BLaER1 (cell line): ENCODE data around the gene DST.

ENCODE experiments used
- H3K27ac ChIP-seq: shearing (Covaris generic); formaldehyde crosslinking; 2 replicates; pipeline ENCODE4 v1.8.1; 2022
- H3K27me3 ChIP-seq: shearing (Covaris generic); formaldehyde crosslinking; 2 replicates; pipeline ENCODE4 v1.8.1; 2022
- H3K36me3 ChIP-seq: shearing (Covaris generic); formaldehyde crosslinking; 2 replicates; pipeline ENCODE4 v1.8.1; 2022
- H3K4me1 ChIP-seq: shearing (Covaris generic); formaldehyde crosslinking; 2 replicates; pipeline ENCODE4 v1.8.1; 2022
- H3K4me2 ChIP-seq: shearing (Covaris generic); formaldehyde crosslinking; 2 replicates; pipeline ENCODE4 v1.8.1; 2022
- H3K4me3 ChIP-seq: shearing (Covaris generic); formaldehyde crosslinking; 2 replicates; pipeline ENCODE4 v1.8.1; 2022
- H3K9ac ChIP-seq: shearing (Covaris generic); formaldehyde crosslinking; 2 replicates; pipeline ENCODE4 v1.8.1; 2022
- H3K9me3 ChIP-seq: shearing (Covaris generic); formaldehyde crosslinking; 2 replicates; pipeline ENCODE4 v1.8.1; 2022
- H4K20me1 ChIP-seq: shearing (Covaris generic); formaldehyde crosslinking; 2 replicates; pipeline ENCODE4 v1.8.1; 2022
- Cebpa-rat ChIP-seq: shearing (Covaris generic); IDR thresholded peaks from 2 replicates; pipeline ENCODE4 v1.8.1; 2022

DST gene

GRCh38 chr6:56479381-56479780 is 163.3 kb downstream of the DST start:
- no peaks in the 10 kb centered on the region for H3K27me3 ChIP-seq
- H3K27ac ChIP-seq: no peak overlapping the region
- H3K4me2 ChIP-seq: no peak overlapping the region
- no peak overlapping the region for H3K9ac ChIP-seq
- no peaks in the 10 kb centered on the region for H4K20me1 ChIP-seq
- no peak for TF ChIP-seq Cebpa-rat
- H3K9me3 ChIP-seq: peaks cover 7% of the 10 kb centered on the region
- H3K4me3 ChIP-seq: no peak overlapping the region
- peaks cover 31% of the 10 kb centered on the region for H3K36me3 ChIP-seq
- H3K4me1 ChIP-seq: no peaks in the 10 kb centered on the region

DNA sequence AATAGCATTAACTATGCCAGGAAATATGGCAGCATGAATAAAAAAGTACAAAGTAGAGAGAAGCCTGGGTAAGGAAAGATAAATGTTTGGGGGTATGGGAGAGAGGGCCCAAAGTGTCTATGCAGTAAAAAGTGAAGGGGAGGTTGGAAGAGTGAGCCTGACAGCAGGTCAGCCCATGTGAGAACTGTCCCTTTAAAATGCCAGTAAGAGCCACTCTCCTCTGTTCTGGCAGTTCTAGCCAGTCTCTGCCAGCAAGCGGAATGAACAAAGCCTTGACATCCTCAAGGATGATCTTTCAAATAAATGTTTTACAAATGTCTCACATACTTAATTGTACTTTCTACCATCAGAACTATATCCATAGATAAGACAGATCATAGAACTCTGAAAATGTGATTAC is 164.5 kb downstream of the DST start:
- Histone ChIP-seq H3K9ac (no peak overlapping the region), H3K4me1 (no peaks in the 10 kb centered on the region), H3K36me3 (peaks cover 33% of the 10 kb centered on the region), H3K27me3 (no peaks in the 10 kb centered on the region), H3K4me3 (no peak overlapping the region), H3K27ac (no peak overlapping the region), H3K4me2 (no peak overlapping the region), H4K20me1 (no peaks in the 10 kb centered on the region), H3K9me3 (peaks cover 7% of the 10 kb centered on the region)
- no peak for TF ChIP-seq Cebpa-rat

- peaks cover 43% of the 10 kb centered on the region for H3K36me3 ChIP-seq
- no peaks in the 10 kb centered on the region for H4K20me1 ChIP-seq
- no peaks in the 10 kb centered on the region for H3K4me1 ChIP-seq
- no peak overlapping the region for H3K4me2 ChIP-seq
- no peak overlapping the region for H3K27ac ChIP-seq
- H3K4me3 ChIP-seq: no peak overlapping the region
- TF ChIP-seq Cebpa-rat: no peak
- H3K9me3 ChIP-seq: peaks cover 7% of the 10 kb centered on the region
- no peak overlapping the region for H3K9ac ChIP-seq
- no peaks in the 10 kb centered on the region for H3K27me3 ChIP-seq
Observed at GRCh38 chr6:56477241-56477640, 165.4 kb downstream of the DST start.

- Histone ChIP-seq H3K4me1 (no peaks in the 10 kb centered on the region), H3K4me3 (no peak overlapping the region), H4K20me1 (no peaks in the 10 kb centered on the region), H3K36me3 (peaks cover 42% of the 10 kb centered on the region), H3K9me3 (peaks cover 7% of the 10 kb centered on the region), H3K27ac (no peak overlapping the region), H3K9ac (no peak overlapping the region), H3K27me3 (no peaks in the 10 kb centered on the region), H3K4me2 (no peak overlapping the region)
- no peak for TF ChIP-seq Cebpa-rat
Observed at GRCh38 chr6:56475736-56476457, 166.8 kb downstream of the DST start.

DNA sequence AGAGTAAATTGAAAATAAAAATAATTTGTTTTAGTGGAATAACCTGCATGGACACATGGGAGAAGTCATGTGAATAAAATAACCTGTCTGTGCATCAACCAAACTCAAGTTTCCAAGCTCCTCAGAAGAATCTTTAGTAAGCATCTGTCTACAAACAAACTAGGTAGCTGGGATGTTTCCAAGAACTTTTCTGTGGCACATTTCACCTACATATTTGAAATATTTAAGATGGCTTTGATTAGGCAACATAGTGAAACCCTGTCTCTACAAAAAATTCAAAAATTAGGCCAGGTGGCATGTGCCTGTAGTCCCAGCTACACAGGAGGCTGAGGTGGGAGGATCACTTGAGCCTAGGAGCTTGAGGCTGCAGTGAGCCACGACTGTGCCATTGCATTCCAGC is 168.2 kb downstream of the DST start:
- Histone ChIP-seq H3K4me1 (no peaks in the 10 kb centered on the region), H3K36me3 (peaks cover 42% of the 10 kb centered on the region), H3K9me3 (peaks cover 3% of the 10 kb centered on the region), H3K4me2 (no peak overlapping the region), H3K27ac (no peak overlapping the region), H3K27me3 (no peaks in the 10 kb centered on the region), H3K9ac (no peak overlapping the region), H4K20me1 (no peaks in the 10 kb centered on the region), H3K4me3 (no peak overlapping the region)
- no peak for TF ChIP-seq Cebpa-rat

GRCh38 chr6:56463443-56463842 is 179.2 kb downstream of the DST start:
- H3K36me3 ChIP-seq: peaks cover 36% of the 10 kb centered on the region

DNA sequence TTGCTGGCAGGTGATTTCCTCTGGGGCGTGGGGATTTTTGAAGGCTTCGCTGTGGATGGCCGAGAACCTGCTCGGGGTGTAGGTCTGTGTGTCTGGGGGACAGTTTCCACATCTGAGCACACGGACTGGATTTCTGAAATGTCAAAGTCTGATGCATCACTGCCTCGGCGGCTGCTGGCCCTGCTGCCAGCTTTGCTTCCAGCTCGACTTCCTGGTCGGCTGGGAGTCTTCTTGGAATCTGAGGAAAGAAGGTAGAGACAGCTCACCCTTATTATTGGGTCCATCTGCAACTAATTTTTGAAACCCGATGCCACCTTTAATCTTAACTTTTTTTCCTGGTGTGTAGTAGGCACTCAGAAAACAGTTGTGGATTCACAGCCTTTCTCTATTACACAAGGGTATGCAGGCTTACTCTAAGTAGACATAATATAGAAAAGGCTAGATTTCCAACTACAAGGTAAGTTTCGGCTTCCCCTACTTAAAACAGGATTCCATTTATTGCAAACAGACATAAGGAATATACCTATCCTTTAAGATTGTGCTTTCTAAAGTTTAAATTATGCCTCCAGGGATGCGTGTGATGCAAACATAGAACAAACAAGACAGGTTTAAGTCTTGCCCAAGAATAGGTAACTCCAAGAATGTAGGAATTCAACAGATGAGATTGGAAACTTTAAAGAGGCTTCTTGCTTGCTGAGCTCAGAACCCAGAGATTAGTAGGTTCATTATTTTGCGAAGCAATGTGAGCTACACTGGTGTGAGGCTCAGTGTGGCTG is 183.5 kb downstream of the DST start:
- no peaks in the 10 kb centered on the region for H3K9me3 ChIP-seq
- H3K27ac ChIP-seq: no peak overlapping the region
- H3K27me3 ChIP-seq: no peaks in the 10 kb centered on the region
- no peak for TF ChIP-seq Cebpa-rat
- H3K4me3 ChIP-seq: no peak overlapping the region
- H4K20me1 ChIP-seq: no peaks in the 10 kb centered on the region
- no peak overlapping the region for H3K4me2 ChIP-seq
- no peak overlapping the region for H3K9ac ChIP-seq
- H3K36me3 ChIP-seq: peaks cover 38% of the 10 kb centered on the region
- no peaks in the 10 kb centered on the region for H3K4me1 ChIP-seq

More at GRCh38 chr6:56463443-56463842, 179.2 kb downstream of the DST start:
- H3K4me3 ChIP-seq: no peak overlapping the region
- H3K9me3 ChIP-seq: no peaks in the 10 kb centered on the region
- TF ChIP-seq Cebpa-rat: no peak
- H3K4me2 ChIP-seq: no peak overlapping the region
- no peaks in the 10 kb centered on the region for H3K27me3 ChIP-seq
- no peak overlapping the region for H3K9ac ChIP-seq
- no peak overlapping the region for H3K27ac ChIP-seq
- no peaks in the 10 kb centered on the region for H4K20me1 ChIP-seq
- no peaks in the 10 kb centered on the region for H3K4me1 ChIP-seq

- Histone ChIP-seq H3K4me1 (no peaks in the 10 kb centered on the region), H4K20me1 (no peaks in the 10 kb centered on the region), H3K27ac (no peak overlapping the region), H3K36me3 (peaks cover 32% of the 10 kb centered on the region), H3K27me3 (no peaks in the 10 kb centered on the region), H3K9ac (no peak overlapping the region), H3K4me2 (no peak overlapping the region), H3K4me3 (no peak overlapping the region), H3K9me3 (no peaks in the 10 kb centered on the region)
- no peak for TF ChIP-seq Cebpa-rat
Observed at GRCh38 chr6:56458324-56458884, 184.3 kb downstream of the DST start.

DNA sequence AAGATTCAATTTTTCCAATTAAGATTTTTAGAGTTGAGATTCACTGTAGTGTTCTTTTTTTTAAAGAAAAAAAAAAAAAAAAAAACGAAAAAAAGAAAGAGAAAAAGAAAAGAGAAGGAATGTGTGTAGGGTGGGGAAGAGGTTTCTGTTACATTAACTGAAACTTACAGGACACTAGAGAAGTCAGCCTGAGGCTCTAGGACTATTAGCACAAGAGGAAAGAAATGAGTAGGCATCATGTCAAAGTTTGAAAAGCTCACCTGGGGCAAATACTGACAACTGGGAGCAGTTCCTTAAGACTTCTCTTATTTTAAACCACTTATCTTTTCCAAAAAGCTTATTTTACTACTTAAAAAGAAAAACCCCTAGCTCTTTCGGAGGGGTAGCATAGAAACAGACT is 185.9 kb downstream of the DST start:
- Histone ChIP-seq H3K4me2 (no peak overlapping the region), H3K36me3 (peaks cover 25% of the 10 kb centered on the region), H3K27ac (no peak overlapping the region), H4K20me1 (no peaks in the 10 kb centered on the region), H3K4me3 (no peak overlapping the region), H3K9ac (no peak overlapping the region), H3K4me1 (no peaks in the 10 kb centered on the region), H3K27me3 (no peaks in the 10 kb centered on the region), H3K9me3 (no peaks in the 10 kb centered on the region)
- no peak for TF ChIP-seq Cebpa-rat
